OCI-LY7 (cell line): ENCODE results near the gene SORBS2.

Experiments used
- EZH2phosphoT487 ChIP-seq: fragments of 200-600 bp; sonication (generic); IDR thresholded peaks from 2 replicates; pipeline ENCODE4 v1.6.1; 2018; ENCODE audit warnings: low read depth, borderline replicate concordance, mild to moderate bottlenecking, mixed run types, antibody characterized with exemption, low read length, moderate library complexity, mixed read lengths
- TF ChIP-seq, protein P1 (sequence below): fragments of 200-600 bp; sonication (generic); conservative IDR thresholded peaks from 2 replicates; pipeline ENCODE4 v1.5.1; 2014; ENCODE audit warnings: mild to moderate bottlenecking, antibody characterized with exemption, low read length, moderate library complexity, mixed read lengths

GRCh38 chr4:185771711-185772390, 40.1 kb downstream of the SORBS2 start:
- TF ChIP-seq, protein P1, sequence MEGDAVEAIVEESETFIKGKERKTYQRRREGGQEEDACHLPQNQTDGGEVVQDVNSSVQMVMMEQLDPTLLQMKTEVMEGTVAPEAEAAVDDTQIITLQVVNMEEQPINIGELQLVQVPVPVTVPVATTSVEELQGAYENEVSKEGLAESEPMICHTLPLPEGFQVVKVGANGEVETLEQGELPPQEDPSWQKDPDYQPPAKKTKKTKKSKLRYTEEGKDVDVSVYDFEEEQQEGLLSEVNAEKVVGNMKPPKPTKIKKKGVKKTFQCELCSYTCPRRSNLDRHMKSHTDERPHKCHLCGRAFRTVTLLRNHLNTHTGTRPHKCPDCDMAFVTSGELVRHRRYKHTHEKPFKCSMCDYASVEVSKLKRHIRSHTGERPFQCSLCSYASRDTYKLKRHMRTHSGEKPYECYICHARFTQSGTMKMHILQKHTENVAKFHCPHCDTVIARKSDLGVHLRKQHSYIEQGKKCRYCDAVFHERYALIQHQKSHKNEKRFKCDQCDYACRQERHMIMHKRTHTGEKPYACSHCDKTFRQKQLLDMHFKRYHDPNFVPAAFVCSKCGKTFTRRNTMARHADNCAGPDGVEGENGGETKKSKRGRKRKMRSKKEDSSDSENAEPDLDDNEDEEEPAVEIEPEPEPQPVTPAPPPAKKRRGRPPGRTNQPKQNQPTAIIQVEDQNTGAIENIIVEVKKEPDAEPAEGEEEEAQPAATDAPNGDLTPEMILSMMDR, result no peak
- TF ChIP-seq EZH2phosphoT487, result no peak
